Calu3 (cell line): ENCODE data around the gene SLC28A3. TPM values are rescaled to one million over a fixed set of nuclear protein-coding genes. Genes with fewer than 3 reads are reported as not detected.

Experiments used
- BruUV-seq: library from RNA; stranded (reverse); fragments of 400-500 nt; replicated peaks from 2 replicates; lab custom pipeline; 2021; lab: Mats Ljungman, UMichigan
- CTCF ChIA-PET: fragments of 300-600 bp; sonication (Branson Sonifier 250); formaldehyde crosslinking; loops from one replicate; lab custom pipeline; 2022; ENCODE audit warnings: antibody characterized with exemption; lab: Charles Lee
- DNase-seq: peaks from one replicate; pipeline ENCODE4 v3.0.0; 2022
- H3K27ac Mint-ChIP-seq: one replicate; pipeline ENCODE4 v1.8.0; 2022; ENCODE audit warnings: mixed read lengths; ENCODE audit not compliant: unreplicated experiment
- H3K27me3 Mint-ChIP-seq: one replicate; pipeline ENCODE4 v1.8.0; 2022; ENCODE audit warnings: mixed read lengths; ENCODE audit not compliant: unreplicated experiment
- H3K36me3 Mint-ChIP-seq: one replicate; pipeline ENCODE4 v1.8.0; 2022; ENCODE audit warnings: mild to moderate bottlenecking, moderate library complexity, mixed read lengths; ENCODE audit not compliant: insufficient read depth, unreplicated experiment
- H3K4me1 Mint-ChIP-seq: one replicate; pipeline ENCODE4 v1.8.0; 2022; ENCODE audit warnings: mild to moderate bottlenecking, low read depth, mixed read lengths; ENCODE audit not compliant: unreplicated experiment
- H3K4me3 Mint-ChIP-seq: one replicate; pipeline ENCODE4 v1.8.0; 2022; ENCODE audit warnings: mild to moderate bottlenecking, low read depth, moderate library complexity, mixed read lengths; ENCODE audit not compliant: unreplicated experiment
- H3K9me3 Mint-ChIP-seq: one replicate; pipeline ENCODE4 v1.8.0; 2022; ENCODE audit warnings: low read depth, mixed read lengths; ENCODE audit not compliant: unreplicated experiment
- CTCF ChIP-seq: fragments of 200-600 bp; IDR thresholded peaks from one replicate; pipeline ENCODE4 v1.8.0; 2022; ENCODE audit warnings: antibody characterized with exemption; ENCODE audit not compliant: unreplicated experiment
- intact Hi-C: fragments of 100-400 bp; cut with micrococcal nuclease; formaldehyde crosslinking; loops from one replicate; pipeline ENCODE4 v1.10.0; 2022; ENCODE audit not compliant: unreplicated experiment
- total RNA-seq: library from RNA; stranded (reverse); gene quantifications from 2 replicates; pipeline ENCODE4 v1.2.3, GENCODE V29; 2022

Gene SLC28A3
- total RNA-seq, 1 experiment from 2014 or later = 10.7 TPM

- no TSS peak for BruUV-seq
- no peak for TF ChIP-seq CTCF
- H3K27me3 Mint-ChIP-seq = no peaks in the 10 kb centered on the region
Observed at GRCh38 chr9:84337252-84337651, 3.3 kb downstream of the SLC28A3 start.

GRCh38 chr9:84331119-84331809 is 9.3 kb downstream of the SLC28A3 start:
- CTCF ChIA-PET = interaction anchor here (0.7 kb wide), 1 partner anchor 1145 kb away, joined by 3 read pairs; no protein-coding TSS in a partner anchor
- H3K36me3 Mint-ChIP-seq = peaks cover 4% of the 10 kb centered on the region
- peaks cover 23% of the 10 kb centered on the region for H3K4me1 Mint-ChIP-seq
- H3K27ac Mint-ChIP-seq = peak overlapping the region; percentile 79
- intact Hi-C loops = no loop called here
- no peak for TF ChIP-seq CTCF
- H3K27me3 Mint-ChIP-seq = no peaks in the 10 kb centered on the region
- DNase-seq = peak; percentile 37
- BruUV-seq = no TSS peak
- H3K4me3 Mint-ChIP-seq = peak overlapping the region; percentile 17
- no peaks in the 10 kb centered on the region for H3K9me3 Mint-ChIP-seq

More at GRCh38 chr9:84337252-84337651, 3.3 kb downstream of the SLC28A3 start:
- H3K4me3 Mint-ChIP-seq = no peak overlapping the region
- intact Hi-C loops = loop anchor here (5.0 kb wide), 1 partner anchor 50 kb away; no protein-coding TSS in a partner anchor
- CTCF ChIA-PET = no interaction called here
- no peaks in the 10 kb centered on the region for H3K9me3 Mint-ChIP-seq
- no peak for DNase-seq
- peaks cover 14% of the 10 kb centered on the region for H3K4me1 Mint-ChIP-seq
- H3K27ac Mint-ChIP-seq = no peak overlapping the region
- peaks cover 11% of the 10 kb centered on the region for H3K36me3 Mint-ChIP-seq

- H3K4me1 Mint-ChIP-seq = peaks cover 23% of the 10 kb centered on the region
- peaks cover 4% of the 10 kb centered on the region for H3K36me3 Mint-ChIP-seq
- no peak overlapping the region for H3K27ac Mint-ChIP-seq
- no peaks in the 10 kb centered on the region for H3K27me3 Mint-ChIP-seq
- H3K4me3 Mint-ChIP-seq = no peak overlapping the region
- intact Hi-C loops = no loop called here
- no peaks in the 10 kb centered on the region for H3K9me3 Mint-ChIP-seq
- CTCF ChIA-PET = interaction anchor here (0.7 kb wide), 1 partner anchor 146 kb away, joined by 3 read pairs; no protein-coding TSS in a partner anchor
- no peak for DNase-seq
- BruUV-seq = no TSS peak
- TF ChIP-seq CTCF = no peak
Observed at GRCh38 chr9:84330246-84330645, 10.3 kb downstream of the SLC28A3 start.

GRCh38 chr9:84327184-84327583 is 13.4 kb downstream of the SLC28A3 start:
- H3K36me3 Mint-ChIP-seq = peaks cover 4% of the 10 kb centered on the region
- no peaks in the 10 kb centered on the region for H3K27me3 Mint-ChIP-seq
- H3K27ac Mint-ChIP-seq = no peak overlapping the region
- no TSS peak for BruUV-seq
- no peak for DNase-seq
- TF ChIP-seq CTCF = no peak
- no peaks in the 10 kb centered on the region for H3K9me3 Mint-ChIP-seq
- intact Hi-C loops = no loop called here
- H3K4me3 Mint-ChIP-seq = no peak overlapping the region
- peaks cover 34% of the 10 kb centered on the region for H3K4me1 Mint-ChIP-seq
- CTCF ChIA-PET = no interaction called here
